GM12878 (cell line): ENCODE data around the gene SVBP. TPM values are rescaled to one million over a fixed set of nuclear protein-coding genes. Genes with fewer than 3 reads are reported as not detected.

Source experiments
- ATF3 ChIP-seq: IDR thresholded peaks from 2 replicates; pipeline ENCODE4 v1.6.1; 2011; ENCODE audit warnings: low read depth, mild to moderate bottlenecking, low read length, moderate library complexity, borderline replicate concordance; ENCODE audit errors: extremely low read depth
- DPF2 ChIP-seq: fragments of 450-650 bp; IDR thresholded peaks from 2 replicates; pipeline ENCODE4 v1.6.1; 2017; ENCODE audit warnings: mild to moderate bottlenecking
- EGR1 ChIP-seq, 2 experiments: IDR thresholded peaks; 1 replicate in 1 of 2; 2 replicates in 1 of 2; pipeline ENCODE4 v1.6.1; 2011 to 2012; ENCODE audit warnings: low read depth in 2 of 2, low read length in 2 of 2, borderline replicate concordance in 1 of 2, mild to moderate bottlenecking in 1 of 2, moderate library complexity in 1 of 2
- ETV6 ChIP-seq, 2 experiments: fragments of 450-650 bp in 1 of 2; IDR thresholded peaks in 1 of 2; conservative IDR thresholded peaks in 1 of 2; 2 replicates each; pipeline ENCODE4 v1.6.1; 2014; ENCODE audit warnings: antibody characterized with exemption in 1 of 2, borderline replicate concordance in 1 of 2, low read depth in 1 of 2, mild to moderate bottlenecking in 1 of 2, moderate library complexity in 1 of 2
- FOS ChIP-seq: IDR thresholded peaks from 3 replicates; pipeline ENCODE4 v1.6.1; 2011; ENCODE audit warnings: borderline replicate concordance; ENCODE audit not compliant: insufficient read length; ENCODE audit errors: extremely low read depth
- GABPA ChIP-seq: IDR thresholded peaks from 2 replicates; pipeline ENCODE4 v1.6.1; 2014; ENCODE audit warnings: antibody characterized with exemption, low read depth, mild to moderate bottlenecking, inconsistent platforms
- IRF5 ChIP-seq: fragments of 450-650 bp; IDR thresholded peaks from 2 replicates; pipeline ENCODE4 v1.6.1; 2017; ENCODE audit warnings: borderline replicate concordance
- MTA3 ChIP-seq: IDR thresholded peaks from 2 replicates; pipeline ENCODE4 v1.6.1; 2012; ENCODE audit warnings: low read length, inconsistent platforms, borderline replicate concordance
- PRDM15 ChIP-seq: fragments of 450-650 bp; formaldehyde crosslinking; IDR thresholded peaks from 2 replicates; pipeline ENCODE4 v1.4.0; 2020; ENCODE audit warnings: mild to moderate bottlenecking, moderate library complexity
- SPI1 ChIP-seq: IDR thresholded peaks from 2 replicates; pipeline ENCODE4 v1.6.1; 2011; ENCODE audit warnings: low read depth, mild to moderate bottlenecking, low read length, moderate library complexity, borderline replicate concordance; ENCODE audit not compliant: insufficient read depth
- STAT1 ChIP-seq: fragments of 450-650 bp; conservative IDR thresholded peaks from 2 replicates; pipeline ENCODE4 v1.6.1; 2014; ENCODE audit warnings: antibody characterized with exemption, mild to moderate bottlenecking
- WRNIP1 ChIP-seq: IDR thresholded peaks from 2 replicates; pipeline ENCODE4 v1.6.1; 2011; ENCODE audit warnings: low read depth, low read length, improper control_type of control experiment, borderline replicate concordance
- ZNF687 ChIP-seq: fragments of 450-650 bp; IDR thresholded peaks from 2 replicates; pipeline ENCODE4 v1.6.1; 2017; ENCODE audit warnings: mild to moderate bottlenecking, moderate library complexity
- polyA plus RNA-seq, 11 experiments: library from polyadenylated mRNA; depleted of rRNA in 4 of 11; unstranded in 6 of 11; stranded (reverse) in 5 of 11; fragments of >200 nt; fragmentation: Nextera tagmentation in 4 of 11; fragmentation: Illumina TruSeq in 1 of 11; extraction: Ambion mirVana in 4 of 11; extraction: Trizol in 1 of 11; gene quantifications; 1 replicate in 1 of 11; 2 replicates in 10 of 11; pipeline versions ENCODE4 v1.2.1 to v1.2.3, GENCODE V29; 2011 to 2016; ENCODE audit warnings: inconsistent platforms in 2 of 11, missing spikeins in 2 of 11, low read depth in 1 of 11
- total RNA-seq, 4 experiments: library from RNA; depleted of rRNA in 3 of 4; stranded (reverse); fragments of >200 nt in 3 of 4; fragmentation: Illumina TruSeq in 1 of 4; extraction: Trizol in 1 of 4; gene quantifications; 2 replicates each; pipeline versions ENCODE4 v1.2.1 to v1.2.3, GENCODE V29; 2013 to 2021
- TF ChIP-seq, protein P1 (sequence below): fragments of 450-650 bp; formaldehyde crosslinking; IDR thresholded peaks from 2 replicates; pipeline ENCODE4 v1.5.0; 2022; ENCODE audit warnings: mild to moderate bottlenecking, missing genetic modification characterization

Gene SVBP
- total and polyA plus RNA-seq, 10 of the 15 experiments (the other 5 are each of a cell fraction or from before 2014, with no cell fraction given): 12.6 to 29.5 (median 19.8) TPM

- TF ChIP-seq ZNF687 (no peak), MTA3 (no peak), FOS (no peak), STAT1 (no peak), EGR1 (IDR thresholded peaks at IDR 0.05; ENCODE audit: borderline replicate concordance in 1 of 2, low read depth in 2 of 2, low read length in 2 of 2) (0 out of 3 replicates have a peak, but pooled peaks of 1 of the 2 experiments have one; percentile 13), WRNIP1 (no peak), SPI1 (no peak), DPF2 (peak; percentile 74), PRDM15 (no peak), ATF3 (no peak), GABPA (no peak), IRF5 (no peak), ETV6 (conservative IDR thresholded peaks at IDR 0.05 in 1 of 2, IDR thresholded peaks at IDR 0.05 in 1 of 2; ENCODE audit: borderline replicate concordance in 1 of 2, low read depth in 1 of 2) (no peak)
- TF ChIP-seq, protein P1, sequence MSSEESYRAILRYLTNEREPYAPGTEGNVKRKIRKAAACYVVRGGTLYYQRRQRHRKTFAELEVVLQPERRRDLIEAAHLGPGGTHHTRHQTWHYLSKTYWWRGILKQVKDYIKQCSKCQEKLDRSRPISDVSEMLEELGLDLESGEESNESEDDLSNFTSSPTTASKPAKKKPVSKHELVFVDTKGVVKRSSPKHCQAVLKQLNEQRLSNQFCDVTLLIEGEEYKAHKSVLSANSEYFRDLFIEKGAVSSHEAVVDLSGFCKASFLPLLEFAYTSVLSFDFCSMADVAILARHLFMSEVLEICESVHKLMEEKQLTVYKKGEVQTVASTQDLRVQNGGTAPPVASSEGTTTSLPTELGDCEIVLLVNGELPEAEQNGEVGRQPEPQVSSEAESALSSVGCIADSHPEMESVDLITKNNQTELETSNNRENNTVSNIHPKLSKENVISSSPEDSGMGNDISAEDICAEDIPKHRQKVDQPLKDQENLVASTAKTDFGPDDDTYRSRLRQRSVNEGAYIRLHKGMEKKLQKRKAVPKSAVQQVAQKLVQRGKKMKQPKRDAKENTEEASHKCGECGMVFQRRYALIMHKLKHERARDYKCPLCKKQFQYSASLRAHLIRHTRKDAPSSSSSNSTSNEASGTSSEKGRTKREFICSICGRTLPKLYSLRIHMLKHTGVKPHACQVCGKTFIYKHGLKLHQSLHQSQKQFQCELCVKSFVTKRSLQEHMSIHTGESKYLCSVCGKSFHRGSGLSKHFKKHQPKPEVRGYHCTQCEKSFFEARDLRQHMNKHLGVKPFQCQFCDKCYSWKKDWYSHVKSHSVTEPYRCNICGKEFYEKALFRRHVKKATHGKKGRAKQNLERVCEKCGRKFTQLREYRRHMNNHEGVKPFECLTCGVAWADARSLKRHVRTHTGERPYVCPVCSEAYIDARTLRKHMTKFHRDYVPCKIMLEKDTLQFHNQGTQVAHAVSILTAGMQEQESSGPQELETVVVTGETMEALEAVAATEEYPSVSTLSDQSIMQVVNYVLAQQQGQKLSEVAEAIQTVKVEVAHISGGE (CRISPR knock-in tag): no peak
Measured at GRCh38 chr1:42816585-42817439, at the start of gene SVBP, which contains the start of gene ERMAP (continued).
